DMS53 treated with DMSO at 0.1 percent for 48 hours (cell line): ENCODE data around the gene SCN9A.

Experiments
- DNase-seq: peaks from one replicate; lab custom pipeline; 2025; ENCODE audit not compliant: unreplicated experiment; lab: John Stamatoyannopoulos, UW

The SCN9A gene

DNA sequence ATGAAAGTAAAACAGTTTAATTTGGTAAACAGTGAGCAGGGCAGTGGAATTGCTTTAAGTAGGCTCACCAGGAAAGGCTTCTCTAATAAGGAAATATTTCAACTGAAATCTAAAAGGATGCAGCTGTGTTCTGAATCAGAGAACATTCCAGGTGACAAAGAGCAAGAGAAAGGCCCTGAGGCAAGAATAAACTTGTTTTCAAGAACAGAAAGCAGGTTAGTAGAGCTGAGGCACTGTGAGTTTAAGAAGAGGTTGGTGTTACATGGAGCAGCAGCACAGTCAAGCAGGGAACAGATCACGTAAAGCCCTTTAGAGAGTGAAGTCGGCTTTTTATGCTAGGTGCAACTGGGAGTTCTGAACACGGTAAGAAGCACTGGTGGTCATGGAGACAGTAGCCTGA is 191.0 kb downstream of the SCN9A start:
- no peak for DNase-seq

DNA sequence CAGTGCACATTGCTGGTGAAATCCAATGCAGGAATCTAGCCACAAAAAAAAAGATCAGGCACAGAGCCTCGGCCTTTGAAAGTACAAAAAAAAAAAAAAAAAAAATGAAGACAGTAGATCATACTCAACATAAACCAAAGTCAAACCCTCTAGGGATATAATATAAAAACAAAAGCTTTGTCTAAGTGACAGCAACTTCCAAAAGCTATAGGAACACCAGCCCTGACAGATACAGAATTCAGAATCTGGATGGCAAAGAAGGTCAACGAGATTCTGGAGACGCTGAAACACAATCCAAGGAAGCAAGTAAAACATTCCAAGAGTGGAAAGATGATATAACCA is 194.0 kb downstream of the SCN9A start:
- DNase-seq, result no peak

GRCh38 chr2:166180951-166181812 is 194.6 kb downstream of the SCN9A start:
- DNase-seq, result peak; percentile 74

DNA sequence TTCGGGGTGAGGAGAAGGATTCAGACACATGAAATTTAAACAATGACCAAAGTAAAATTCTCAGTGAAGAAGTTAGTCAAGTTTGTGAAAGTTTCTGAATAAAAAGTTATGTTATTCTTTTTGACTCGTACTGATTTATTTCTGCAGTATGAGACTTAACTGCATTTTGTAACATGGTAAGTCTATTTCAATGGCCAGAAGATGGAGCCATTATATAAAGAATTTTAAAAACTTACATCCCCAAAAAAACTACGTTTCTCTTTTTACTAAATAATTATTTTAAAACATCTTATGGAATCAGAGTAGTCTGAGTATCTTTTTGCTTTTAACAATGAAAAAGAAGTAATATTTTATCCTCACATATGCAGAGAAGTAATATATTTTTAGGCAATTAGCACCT is 196.5 kb downstream of the SCN9A start:
- DNase-seq, result no peak

GRCh38 chr2:166173263-166173662 is 202.5 kb downstream of the SCN9A start:
- no peak for DNase-seq

DNA sequence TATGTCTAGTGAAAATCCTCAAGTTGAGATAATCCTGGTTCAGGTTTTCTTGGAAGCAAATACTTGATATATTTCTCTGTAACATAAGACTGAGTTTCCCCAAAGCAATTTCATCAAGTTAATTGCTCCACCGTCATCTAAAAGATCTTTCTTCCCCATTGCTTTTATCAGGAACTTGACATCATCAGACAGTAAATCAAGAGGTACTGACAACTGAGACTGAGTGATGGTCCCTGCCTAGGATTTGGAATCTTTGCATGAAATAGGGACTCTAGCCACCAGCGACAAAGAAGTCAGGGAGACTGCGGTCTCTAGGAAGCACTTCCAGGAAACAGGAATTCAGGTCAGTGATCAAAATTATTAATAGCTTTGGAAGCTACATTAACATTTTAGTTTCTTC is 204.5 kb downstream of the SCN9A start:
- no peak for DNase-seq

DNA sequence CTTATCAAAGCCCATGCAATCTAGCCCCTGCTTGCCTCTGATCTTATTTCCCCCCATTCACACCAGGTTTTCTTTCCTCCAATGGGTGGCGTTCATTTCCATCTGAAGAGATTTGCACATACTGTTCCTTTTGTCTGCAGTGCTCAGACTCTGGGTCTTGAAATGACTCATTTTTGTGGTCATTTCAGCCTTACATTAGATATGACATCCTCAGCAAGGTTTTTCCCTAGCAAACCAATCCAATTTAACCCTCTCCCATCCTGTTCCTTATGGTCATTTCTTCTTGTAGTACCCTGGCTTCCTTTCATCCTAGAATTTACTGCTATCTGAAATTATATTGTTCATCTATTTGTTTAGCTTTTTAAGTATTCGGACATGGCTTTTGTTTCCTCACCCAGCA is 205.4 kb downstream of the SCN9A start:
- DNase-seq, result peak; percentile 16

GRCh38 chr2:166167449-166167848 is 208.3 kb downstream of the SCN9A start:
- peak; percentile 27 for DNase-seq

DNA sequence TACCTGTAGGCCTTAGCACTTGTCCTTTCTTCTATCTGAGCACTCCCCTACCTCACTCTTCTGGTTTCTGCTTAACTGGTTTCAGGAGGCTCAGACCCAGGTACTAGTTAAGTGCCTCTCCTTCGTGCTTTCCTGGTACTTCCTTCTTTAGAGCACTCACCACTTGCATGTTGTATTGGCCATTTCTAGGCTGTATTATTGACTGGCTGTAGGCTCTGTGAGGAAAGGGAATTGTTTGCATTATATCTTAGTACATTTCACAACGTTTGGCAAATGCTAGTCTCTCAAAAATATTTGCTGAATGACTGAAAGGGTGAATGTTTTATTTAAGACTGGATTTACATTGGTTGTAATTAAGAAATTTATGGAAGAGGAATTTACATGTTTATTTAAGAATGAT is 212.0 kb downstream of the SCN9A start:
- DNase-seq, result no peak

DNA sequence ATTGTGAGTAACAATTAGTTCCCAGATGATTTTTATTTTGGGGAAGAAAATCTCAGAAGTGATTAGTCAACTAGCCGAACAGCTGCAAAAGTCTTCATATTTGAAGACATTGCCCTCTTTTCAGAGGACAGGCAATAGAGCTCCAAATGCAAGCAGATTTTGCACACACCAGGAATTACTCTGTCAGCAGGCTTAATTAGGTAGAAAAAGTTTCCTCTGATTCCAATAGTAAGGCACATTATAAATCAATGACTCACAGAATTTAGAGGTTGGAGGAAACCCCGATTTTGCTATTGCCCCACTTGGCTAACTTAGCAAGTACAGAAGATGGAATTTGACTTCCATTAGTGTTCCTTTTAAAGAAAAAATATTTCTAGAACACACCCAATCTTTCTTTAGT is 217.2 kb downstream of the SCN9A start:
- no peak for DNase-seq

GRCh38 chr2:166157578-166157977 is 218.2 kb downstream of the SCN9A start:
- DNase-seq, result no peak

GRCh38 chr2:166156985-166157490 is 218.7 kb downstream of the SCN9A start:
- no peak for DNase-seq

GRCh38 chr2:166155589-166155988 is 220.2 kb downstream of the SCN9A start:
- DNase-seq, result no peak

DNA sequence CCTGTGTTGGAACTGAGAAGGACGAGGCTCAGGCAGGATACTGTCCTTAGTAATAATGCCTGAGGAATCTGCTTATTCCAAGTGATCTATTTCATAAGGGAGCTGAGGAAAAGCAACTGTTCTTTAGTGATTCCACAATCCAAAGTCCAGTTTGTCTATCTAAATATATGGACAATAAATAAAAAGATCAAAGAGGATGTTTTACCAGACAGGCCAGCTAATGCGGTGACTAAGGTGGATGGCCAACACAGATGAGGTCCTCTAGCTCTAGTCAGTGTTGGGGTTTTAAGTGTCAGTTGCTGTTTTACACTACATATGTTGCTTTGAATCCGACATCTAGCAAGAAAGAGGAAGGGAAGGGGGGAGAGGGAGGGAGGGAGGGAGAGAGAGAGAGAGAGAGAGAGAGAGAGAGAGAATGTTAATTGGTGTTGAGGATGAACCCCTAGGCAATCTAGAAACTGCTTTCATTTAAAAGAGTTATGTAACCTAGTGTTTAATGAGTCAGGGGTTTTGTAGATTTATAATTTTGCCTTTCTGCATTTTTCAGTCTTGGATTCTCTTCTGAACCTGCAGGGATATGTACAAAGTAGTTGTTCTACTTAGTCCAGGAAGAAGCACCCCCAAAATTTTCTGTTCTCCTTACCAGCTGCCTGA is 220.9 kb downstream of the SCN9A start:
- no peak for DNase-seq

DNA sequence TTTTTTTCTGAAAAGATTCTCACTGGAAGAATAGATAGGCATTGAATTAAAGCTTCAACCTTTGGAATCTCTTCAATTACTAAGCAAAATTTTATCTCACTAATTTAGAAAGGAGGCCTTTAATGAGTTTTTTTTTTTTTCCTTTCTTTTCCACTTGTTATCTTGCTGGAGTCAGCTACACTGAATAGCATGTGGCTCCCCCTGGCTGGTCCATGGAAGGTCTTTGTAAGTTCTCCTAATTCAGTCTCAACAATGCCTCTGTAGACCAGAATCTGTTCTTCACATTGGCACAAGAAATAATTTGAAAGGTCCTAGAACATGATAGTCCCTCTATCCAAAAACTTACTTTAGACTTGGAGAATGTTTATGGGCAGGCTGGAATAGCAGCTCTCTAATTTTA is 223.7 kb downstream of the SCN9A start:
- DNase-seq, result no peak

DNA sequence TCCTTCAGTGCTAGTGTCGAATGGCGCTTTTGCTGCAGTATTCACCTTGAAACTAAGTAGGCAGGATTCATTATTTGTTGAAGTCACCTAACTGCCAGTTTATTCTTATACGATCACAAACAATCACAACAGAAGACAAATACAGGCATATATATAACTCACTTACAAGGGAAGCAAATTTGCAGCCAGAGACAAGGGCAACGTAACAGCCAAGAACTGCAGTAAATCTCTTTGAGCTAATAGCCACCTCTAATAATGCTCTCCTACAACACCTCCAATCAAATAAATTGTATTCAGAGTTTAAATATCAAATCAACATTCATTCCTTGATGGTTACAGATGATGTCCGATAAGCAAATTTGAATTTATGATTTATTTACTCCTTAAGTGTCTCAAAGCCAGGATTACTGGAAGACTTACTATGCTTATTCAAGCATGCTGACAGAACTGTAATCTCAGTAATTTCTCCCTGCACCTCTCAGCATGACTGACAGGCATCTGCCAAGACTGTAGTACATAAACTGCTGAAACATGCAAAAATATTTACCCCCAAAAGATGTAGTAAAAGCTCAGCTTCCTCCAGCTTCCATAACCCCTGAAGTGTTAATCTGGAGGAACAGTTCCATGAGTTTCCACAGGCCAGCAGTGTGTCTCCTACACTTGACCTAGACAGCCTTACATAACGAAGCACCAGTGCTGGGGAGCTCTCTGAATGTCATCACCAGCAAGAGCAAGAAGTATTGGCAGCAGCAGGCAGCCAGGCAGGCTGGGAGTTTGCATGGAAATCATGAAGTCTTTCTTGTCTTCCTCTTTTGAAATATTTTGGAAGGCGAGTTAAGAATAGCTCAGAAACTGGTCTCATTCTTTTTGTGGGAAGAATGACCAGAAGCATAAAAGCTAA is 227.0 kb downstream of the SCN9A start:
- no peak for DNase-seq

DNA sequence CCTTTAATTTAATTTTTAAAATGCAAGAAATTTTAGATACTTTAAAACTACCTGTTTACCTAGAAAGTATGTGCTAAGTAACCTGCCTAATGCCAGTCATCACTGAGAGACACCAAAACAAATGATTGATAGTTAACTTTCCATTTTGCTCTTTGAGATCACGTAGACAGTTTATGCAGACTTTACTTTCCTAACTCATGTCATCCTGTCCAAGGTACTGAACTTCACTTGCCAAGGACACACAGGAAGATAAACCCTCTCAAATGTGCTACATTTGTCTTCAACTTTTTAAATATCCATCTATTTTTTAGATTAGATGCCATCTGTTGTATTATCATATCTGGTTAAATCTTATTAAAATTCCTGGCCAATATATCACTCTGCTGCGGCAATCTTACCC is 227.9 kb downstream of the SCN9A start:
- DNase-seq, result no peak
